ENCODE measurements around the gene SLC31A1. TPM values are rescaled to one million over a fixed set of nuclear protein-coding genes. Genes with fewer than 3 reads are reported as not detected.

SLC31A1 gene
- total and polyA plus RNA-seq, 2 of the 8 experiments (the other 6 are each of a cell fraction or from before 2014, with no cell fraction given), result 23.9 to 40.8 TPM

DNA sequence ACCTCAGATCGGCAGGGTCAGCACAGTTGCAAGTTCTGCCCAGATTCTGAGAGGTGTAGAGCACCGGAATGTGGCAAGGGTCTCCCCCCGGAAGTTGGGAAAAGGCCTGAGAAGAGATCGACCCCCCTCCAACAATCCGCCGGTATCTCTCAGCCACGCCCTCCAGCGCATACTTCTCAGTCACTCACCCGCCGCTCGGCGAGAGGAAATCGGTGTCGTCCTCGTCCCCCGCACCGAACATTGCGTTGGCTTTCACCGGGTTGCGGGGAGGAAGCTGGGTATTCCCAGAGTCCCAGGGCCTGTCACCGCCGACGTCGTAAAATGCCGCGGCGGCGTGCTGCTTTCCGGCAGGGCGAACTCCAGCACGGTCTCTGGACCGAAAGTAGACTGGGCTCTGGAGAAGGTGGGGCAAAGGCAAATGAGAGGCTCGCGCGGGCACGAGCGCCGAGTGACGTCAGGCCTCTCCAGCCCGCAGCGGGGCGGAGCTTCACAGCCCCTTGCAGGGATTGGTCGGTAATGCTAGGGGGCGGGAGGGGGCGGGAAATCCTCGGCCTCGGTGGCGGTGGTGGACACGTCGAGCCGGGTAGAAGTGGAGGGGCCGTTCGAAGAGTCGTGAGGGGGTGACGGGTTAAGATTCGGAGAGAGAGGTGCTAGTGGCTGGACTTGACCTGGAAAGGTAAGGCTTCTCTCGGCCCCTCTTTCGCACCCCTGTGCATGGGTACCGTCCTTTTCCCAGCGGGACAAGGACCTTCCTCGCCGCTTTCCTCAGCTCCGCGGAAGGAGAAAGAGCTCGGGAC, at the start of gene SLC31A1, which contains the start of gene FKBP15 (continued):
- TF ChIP-seq, protein P1, sequence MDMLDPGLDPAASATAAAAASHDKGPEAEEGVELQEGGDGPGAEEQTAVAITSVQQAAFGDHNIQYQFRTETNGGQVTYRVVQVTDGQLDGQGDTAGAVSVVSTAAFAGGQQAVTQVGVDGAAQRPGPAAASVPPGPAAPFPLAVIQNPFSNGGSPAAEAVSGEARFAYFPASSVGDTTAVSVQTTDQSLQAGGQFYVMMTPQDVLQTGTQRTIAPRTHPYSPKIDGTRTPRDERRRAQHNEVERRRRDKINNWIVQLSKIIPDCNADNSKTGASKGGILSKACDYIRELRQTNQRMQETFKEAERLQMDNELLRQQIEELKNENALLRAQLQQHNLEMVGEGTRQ (IDR thresholded peaks at IDR 0.05; ENCODE audit: low read length), result peak; percentile 35; the same call in 1 of the 2 replicates
- TF ChIP-seq BACH1 (IDR thresholded peaks at IDR 0.05; ENCODE audit: low read length), result no peak
- TF ChIP-seq RNF2 (IDR thresholded peaks at IDR 0.05; ENCODE audit: borderline replicate concordance, low read depth, low read length, missing control alignments, poor library complexity, severe bottlenecking), result no peak
- TF ChIP-seq TEAD4 (IDR thresholded peaks at IDR 0.05; ENCODE audit: low read depth, low read length), result peak; percentile 2; the same call in 1 of the 2 replicates
- no peak for TF ChIP-seq SUZ12 (IDR thresholded peaks at IDR 0.05; ENCODE audit: low read length)
- no peak for TF ChIP-seq SIX5 (IDR thresholded peaks at IDR 0.05; ENCODE audit: low read depth, low read length)
- TF ChIP-seq BRCA1 (IDR thresholded peaks at IDR 0.05; ENCODE audit: low read depth, low read length), result no peak
- peak; percentile 71 for TF ChIP-seq PHF8 (conservative IDR thresholded peaks at IDR 0.05; ENCODE audit: low read depth, low read length)
- TF ChIP-seq CEBPB (IDR thresholded peaks at IDR 0.05; ENCODE audit: low read depth, low read length), result no peak
- TF ChIP-seq, protein P2, sequence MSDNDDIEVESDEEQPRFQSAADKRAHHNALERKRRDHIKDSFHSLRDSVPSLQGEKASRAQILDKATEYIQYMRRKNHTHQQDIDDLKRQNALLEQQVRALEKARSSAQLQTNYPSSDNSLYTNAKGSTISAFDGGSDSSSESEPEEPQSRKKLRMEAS (IDR thresholded peaks at IDR 0.05), result peak; percentile 52
- no peak for TF ChIP-seq GTF2F1 (IDR thresholded peaks at IDR 0.05; ENCODE audit: borderline replicate concordance, low read depth, low read length)
- TF ChIP-seq CHD1 (IDR thresholded peaks at IDR 0.05; ENCODE audit: low read depth, low read length), result no peak
- no peak for TF ChIP-seq SP4 (IDR thresholded peaks at IDR 0.05; ENCODE audit: low read length)
- no peak for TF ChIP-seq RXRA (IDR thresholded peaks at IDR 0.05; ENCODE audit: insufficient read depth, low read depth, low read length)
- no peak for TF ChIP-seq POU5F1 (IDR thresholded peaks at IDR 0.05; ENCODE audit: low read depth, low read length)
- TF ChIP-seq CBX8 (IDR thresholded peaks at IDR 0.05; ENCODE audit: borderline replicate concordance, low read depth, low read length), result no peak
- no peak for TF ChIP-seq EP300 (IDR thresholded peaks at IDR 0.05; ENCODE audit: borderline replicate concordance in 1 of 2, low read depth in 2 of 2, low read length in 2 of 2)
- TF ChIP-seq NANOG (IDR thresholded peaks at IDR 0.05; ENCODE audit: insufficient read depth, low read depth, low read length, poor library complexity, severe bottlenecking), result no peak
- peak; percentile 87 for TF ChIP-seq TBP (IDR thresholded peaks at IDR 0.05; ENCODE audit: low read depth, low read length)
- no peak for TF ChIP-seq JUND (IDR thresholded peaks at IDR 0.05; ENCODE audit: low read length)
- TF ChIP-seq RBBP5 (IDR thresholded peaks at IDR 0.05; ENCODE audit: borderline replicate concordance, low read depth, low read length), result peak; percentile 94
- TF ChIP-seq SP1 (IDR thresholded peaks at IDR 0.05; ENCODE audit: low read depth, low read length), result peak; percentile 67; the same call in 1 of the 2 replicates
- TF ChIP-seq SRF (IDR thresholded peaks at IDR 0.05; ENCODE audit: low read depth, low read length), result no peak
- peak; percentile 88 for TF ChIP-seq CREB1 (IDR thresholded peaks at IDR 0.05)
